DND-41 (cell line): ENCODE data around the gene IL17RB.

Experiments
- ATAC-seq: fragments of 200-7000 bp; cut with Tn5 transposase; 3 replicates; pipeline ENCODE4 v1.9.1; 2021; ENCODE audit warnings: low read depth; ENCODE audit not compliant: insufficient read depth
- DNase-seq: peaks from one replicate; pipeline ENCODE4 v3.0.0-alpha.2; 2020
- H2AFZ ChIP-seq: 2 replicates; pipeline ENCODE4 v1.6.0; 2012; ENCODE audit warnings: low read depth, low read length
- H3K27ac ChIP-seq: 2 replicates; pipeline ENCODE4 v1.5.1; 2012; ENCODE audit warnings: low read length, inconsistent platforms
- H3K27me3 ChIP-seq: fragments of 200-600 bp; sonication (generic); 2 replicates; pipeline ENCODE4 v1.6.0; 2012; ENCODE audit warnings: low read length, mild to moderate bottlenecking, inconsistent platforms; ENCODE audit not compliant: insufficient read depth, poor library complexity
- H3K36me3 ChIP-seq: 2 replicates; pipeline ENCODE4 v1.5.1; 2012; ENCODE audit warnings: low read length, inconsistent platforms; ENCODE audit not compliant: insufficient read depth
- H3K4me1 ChIP-seq: 2 replicates; pipeline ENCODE4 v1.5.1; 2012; ENCODE audit warnings: mild to moderate bottlenecking, low read length; ENCODE audit not compliant: insufficient read depth
- H3K4me2 ChIP-seq: 2 replicates; pipeline ENCODE4 v1.6.0; 2012; ENCODE audit warnings: mild to moderate bottlenecking, moderate library complexity, low read length, inconsistent platforms; ENCODE audit not compliant: insufficient read depth
- H3K4me3 ChIP-seq, 2 experiments: fragments of 200-600 bp in 1 of 2; shearing (Covaris generic) in 1 of 2; 2 replicates each; pipeline ENCODE4 v1.5.1; 2012 to 2016; ENCODE audit warnings: inconsistent platforms in 2 of 2, low read length in 2 of 2, mild to moderate bottlenecking in 2 of 2, low read depth in 1 of 2, moderate library complexity in 1 of 2
- H3K79me2 ChIP-seq: 2 replicates; pipeline ENCODE4 v1.6.0; 2012; ENCODE audit warnings: low read length, inconsistent platforms; ENCODE audit not compliant: insufficient read depth
- H3K9ac ChIP-seq: 2 replicates; pipeline ENCODE4 v1.6.0; 2012; ENCODE audit warnings: low read depth, mild to moderate bottlenecking, inconsistent platforms, low read length, moderate library complexity
- H3K9me3 ChIP-seq: 2 replicates; pipeline ENCODE4 v1.5.1; 2012; ENCODE audit warnings: low read length, moderate library complexity, mild to moderate bottlenecking, inconsistent platforms; ENCODE audit not compliant: insufficient read depth, severe bottlenecking
- H4K20me1 ChIP-seq: 2 replicates; pipeline ENCODE4 v1.6.0; 2012; ENCODE audit warnings: low read length; ENCODE audit not compliant: insufficient read depth
- EZH2 ChIP-seq: IDR thresholded peaks from 3 replicates; pipeline ENCODE4 v1.6.1; 2012; ENCODE audit warnings: borderline replicate concordance, low read depth, mild to moderate bottlenecking, moderate library complexity, low read length, inconsistent platforms; ENCODE audit not compliant: severe bottlenecking
- TF ChIP-seq, protein P1 (sequence below): IDR thresholded peaks from 2 replicates; pipeline ENCODE4 v1.5.1; 2012; ENCODE audit warnings: borderline replicate concordance, low read length, moderate library complexity, mild to moderate bottlenecking; ENCODE audit not compliant: poor library complexity, severe bottlenecking; ENCODE audit errors: extremely low read depth

IL17RB gene

DNA sequence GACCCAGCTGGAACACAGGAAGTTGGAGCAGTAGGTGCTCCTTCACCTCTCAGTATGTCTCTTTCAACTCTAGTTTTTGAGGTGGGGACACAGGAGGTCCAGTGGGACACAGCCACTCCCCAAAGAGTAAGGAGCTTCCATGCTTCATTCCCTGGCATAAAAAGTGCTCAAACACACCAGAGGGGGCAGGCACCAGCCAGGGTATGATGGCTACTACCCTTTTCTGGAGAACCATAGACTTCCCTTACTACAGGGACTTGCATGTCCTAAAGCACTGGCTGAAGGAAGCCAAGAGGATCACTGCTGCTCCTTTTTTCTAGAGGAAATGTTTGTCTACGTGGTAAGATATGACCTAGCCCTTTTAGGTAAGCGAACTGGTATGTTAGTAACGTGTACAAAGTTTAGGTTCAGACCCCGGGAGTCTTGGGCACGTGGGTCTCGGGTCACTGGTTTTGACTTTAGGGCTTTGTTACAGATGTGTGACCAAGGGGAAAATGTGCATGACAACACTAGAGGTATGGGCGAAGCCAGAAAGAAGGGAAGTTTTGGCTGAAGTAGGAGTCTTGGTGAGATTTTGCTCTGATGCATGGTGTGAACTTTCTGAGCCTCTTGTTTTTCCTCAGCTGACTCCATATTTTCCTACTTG lies 11.9 kb downstream of the IL17RB start:
- TF ChIP-seq, protein P1, sequence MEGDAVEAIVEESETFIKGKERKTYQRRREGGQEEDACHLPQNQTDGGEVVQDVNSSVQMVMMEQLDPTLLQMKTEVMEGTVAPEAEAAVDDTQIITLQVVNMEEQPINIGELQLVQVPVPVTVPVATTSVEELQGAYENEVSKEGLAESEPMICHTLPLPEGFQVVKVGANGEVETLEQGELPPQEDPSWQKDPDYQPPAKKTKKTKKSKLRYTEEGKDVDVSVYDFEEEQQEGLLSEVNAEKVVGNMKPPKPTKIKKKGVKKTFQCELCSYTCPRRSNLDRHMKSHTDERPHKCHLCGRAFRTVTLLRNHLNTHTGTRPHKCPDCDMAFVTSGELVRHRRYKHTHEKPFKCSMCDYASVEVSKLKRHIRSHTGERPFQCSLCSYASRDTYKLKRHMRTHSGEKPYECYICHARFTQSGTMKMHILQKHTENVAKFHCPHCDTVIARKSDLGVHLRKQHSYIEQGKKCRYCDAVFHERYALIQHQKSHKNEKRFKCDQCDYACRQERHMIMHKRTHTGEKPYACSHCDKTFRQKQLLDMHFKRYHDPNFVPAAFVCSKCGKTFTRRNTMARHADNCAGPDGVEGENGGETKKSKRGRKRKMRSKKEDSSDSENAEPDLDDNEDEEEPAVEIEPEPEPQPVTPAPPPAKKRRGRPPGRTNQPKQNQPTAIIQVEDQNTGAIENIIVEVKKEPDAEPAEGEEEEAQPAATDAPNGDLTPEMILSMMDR: no peak
- no peak for TF ChIP-seq EZH2
- Histone ChIP-seq H3K27me3 (no peaks in the 10 kb centered on the region), H3K9me3 (no peaks in the 10 kb centered on the region), H3K36me3 (no peaks in the 10 kb centered on the region), H2AFZ (no peak overlapping the region), H3K27ac (no peak overlapping the region), H3K4me3 (no peak overlapping the region), H4K20me1 (no peaks in the 10 kb centered on the region), H3K4me2 (no peak overlapping the region), H3K79me2 (no peaks in the 10 kb centered on the region), H3K9ac (no peak overlapping the region), H3K4me1 (no peaks in the 10 kb centered on the region)
- DNase-seq (no peak), ATAC-seq (no peak)

DNA sequence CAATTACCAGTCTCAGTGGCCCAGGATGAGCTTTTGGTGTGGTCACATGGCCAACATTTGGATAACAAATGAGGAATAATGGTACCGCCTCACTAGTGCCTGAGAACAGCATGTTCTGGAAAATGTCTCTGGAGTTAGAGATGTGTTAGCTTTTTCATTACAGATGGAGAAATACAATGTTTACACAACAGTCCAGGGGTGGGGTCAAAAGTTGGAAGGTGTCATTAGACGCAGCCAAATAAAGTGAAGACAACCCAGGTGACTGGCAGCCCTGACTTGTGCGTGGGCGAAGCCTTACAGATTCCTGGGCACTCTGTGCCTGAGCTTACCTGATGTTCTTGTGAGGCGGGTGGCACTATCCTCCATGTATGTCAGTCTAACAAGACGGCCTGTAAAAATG lies 12.8 kb downstream of the IL17RB start:
- TF ChIP-seq, protein P1: no peak
- TF ChIP-seq EZH2: no peak
- no peak for ATAC-seq
- no peak overlapping the region for H3K27ac ChIP-seq

DNA sequence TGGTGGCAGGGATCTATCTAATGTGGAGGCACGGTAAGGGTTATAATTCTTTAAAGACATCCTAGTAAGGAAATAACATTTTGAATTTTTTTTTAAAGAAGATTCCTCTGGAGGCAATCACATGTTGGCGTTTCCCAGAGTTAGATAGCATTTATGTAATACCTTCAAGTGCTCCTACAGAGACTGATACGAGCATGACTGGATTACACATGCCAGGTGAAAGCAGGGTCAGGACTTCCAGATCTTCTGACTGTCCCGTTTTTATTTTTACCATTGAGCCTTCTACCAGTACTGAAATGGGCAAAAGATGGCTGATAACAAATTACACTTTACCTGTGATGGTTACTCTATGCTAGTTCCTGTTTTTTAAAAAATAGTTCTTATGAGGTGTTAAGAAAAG lies 13.8 kb downstream of the IL17RB start:
- Histone ChIP-seq H3K36me3 (peaks cover 9% of the 10 kb centered on the region), H3K4me1 (no peaks in the 10 kb centered on the region), H3K79me2 (no peaks in the 10 kb centered on the region), H3K27ac (no peak overlapping the region), H3K9ac (no peak overlapping the region), H2AFZ (no peak overlapping the region), H3K4me3 (no peak overlapping the region), H3K4me2 (no peak overlapping the region), H3K27me3 (no peaks in the 10 kb centered on the region), H4K20me1 (0 out of 2 replicates have a peak, but pooled peaks cover 3% of the 10 kb centered on the region), H3K9me3 (no peaks in the 10 kb centered on the region)
- ATAC-seq (no peak), DNase-seq (no peak)
- no peak for TF ChIP-seq EZH2
- TF ChIP-seq, protein P1: no peak

More for the DNA sequence above, 12.8 kb downstream of the IL17RB start:
- H3K9me3 ChIP-seq: no peaks in the 10 kb centered on the region
- DNase-seq: no peak
- no peak overlapping the region for H3K9ac ChIP-seq
- no peaks in the 10 kb centered on the region for H3K79me2 ChIP-seq
- no peaks in the 10 kb centered on the region for H3K4me1 ChIP-seq
- no peak overlapping the region for H3K4me3 ChIP-seq
- no peak overlapping the region for H3K4me2 ChIP-seq
- no peaks in the 10 kb centered on the region for H4K20me1 ChIP-seq
- H3K27me3 ChIP-seq: no peaks in the 10 kb centered on the region
- no peak overlapping the region for H2AFZ ChIP-seq
- H3K36me3 ChIP-seq: no peaks in the 10 kb centered on the region
